GM10847 (cell line): ENCODE measurements around the gene TXNDC12.

Source experiments
- POLR2A ChIP-seq: IDR thresholded peaks from 2 replicates; pipeline ENCODE4 v1.6.1; 2011; ENCODE audit not compliant: insufficient read length; ENCODE audit errors: extremely low read depth

Gene TXNDC12

DNA sequence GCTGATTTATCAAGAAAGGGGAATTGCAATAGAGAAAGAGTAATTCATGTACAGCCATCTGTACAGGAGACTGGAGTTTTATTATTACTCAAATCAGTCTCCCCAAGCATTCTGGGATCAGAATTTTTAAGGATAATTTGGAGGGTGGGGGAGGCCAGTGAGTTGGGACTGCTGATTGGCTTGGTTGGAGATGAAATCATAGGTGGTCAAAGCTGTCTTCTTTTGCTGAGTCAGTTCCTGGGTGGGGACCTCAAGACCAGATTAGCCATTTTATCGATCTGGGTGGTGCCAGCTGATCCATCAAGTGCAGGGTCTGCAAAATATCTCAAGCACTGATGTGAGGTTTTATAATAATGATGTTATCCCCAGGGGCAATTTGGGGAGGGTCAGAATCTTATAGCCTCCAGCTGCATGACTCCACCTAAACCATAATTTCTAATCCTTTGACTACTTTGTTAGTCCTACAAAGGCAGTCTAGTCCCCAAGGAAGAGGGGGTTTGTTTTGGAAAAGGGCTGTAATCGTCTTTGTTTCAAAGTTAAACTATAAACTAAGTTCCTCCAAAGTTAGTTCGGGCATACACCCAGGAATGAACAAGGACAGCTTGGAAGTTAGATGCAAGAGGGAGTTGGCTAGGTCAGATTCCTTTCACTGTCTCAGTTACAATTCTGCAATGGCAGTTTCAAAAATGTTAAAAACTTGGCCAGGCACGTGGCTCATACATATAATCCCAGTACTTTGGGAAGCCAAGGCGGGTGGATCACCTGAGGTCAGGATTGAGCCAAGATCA lies 47.6 kb downstream of the TXNDC12 start:
- no peak for TF ChIP-seq POLR2A

- no peak for TF ChIP-seq POLR2A
Observed at GRCh38 chr1:52003877-52004276, 51.1 kb downstream of the TXNDC12 start.

DNA sequence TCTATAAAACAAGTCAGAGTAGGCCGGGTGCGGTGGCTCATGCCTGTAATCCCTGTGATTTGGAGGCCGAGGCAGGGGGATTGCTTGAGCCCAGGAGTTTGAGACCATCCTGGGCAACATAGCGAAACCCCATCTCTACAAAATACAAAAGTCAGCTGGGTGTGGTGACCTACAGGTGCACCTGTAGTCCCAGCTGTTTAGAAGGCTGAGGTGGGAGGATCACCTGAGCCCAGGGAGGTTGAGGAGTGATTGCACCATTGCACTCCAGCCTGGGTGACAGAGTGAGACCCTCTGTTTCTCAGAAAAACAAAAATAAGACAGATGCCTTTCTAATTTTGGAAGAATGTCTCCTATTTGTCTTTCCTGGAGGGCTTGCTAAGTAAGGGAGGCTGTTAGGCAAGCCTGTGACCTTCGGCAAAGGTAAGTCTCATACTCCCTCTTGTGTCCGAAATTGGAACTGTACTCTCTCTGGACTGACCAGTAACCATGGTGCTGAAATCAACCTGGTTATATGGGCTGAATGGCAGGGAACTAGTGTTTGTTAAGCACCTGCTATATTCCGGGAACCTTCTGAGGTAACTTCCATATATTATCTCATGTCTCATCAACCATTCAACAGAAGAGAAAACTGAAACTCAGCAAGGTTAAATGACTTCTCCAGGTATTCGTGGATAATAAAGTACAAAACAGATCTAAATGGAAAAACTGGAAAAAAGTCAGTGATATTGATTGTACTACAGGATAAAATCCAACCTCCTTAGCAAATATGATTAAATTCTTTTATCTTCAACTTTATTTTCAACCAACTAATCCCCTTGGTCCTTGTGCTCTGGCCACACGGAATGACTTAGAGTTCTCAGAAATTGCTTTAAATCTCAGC lies 52.7 kb downstream of the TXNDC12 start:
- no peak for TF ChIP-seq POLR2A

- no peak for TF ChIP-seq POLR2A
Observed at GRCh38 chr1:51998701-51999100, 56.3 kb downstream of the TXNDC12 start.

- TF ChIP-seq POLR2A: no peak
Observed at GRCh38 chr1:51997974-51998382, 57.0 kb downstream of the TXNDC12 start.

GRCh38 chr1:51990478-51990965 lies 64.5 kb downstream of the TXNDC12 start, which contains the start of gene RAB3B:
RAB3B (minus strand) TSS chr1:51990700; CDS start chr1:51977117, 13,583 bp downstream.
- no peak for TF ChIP-seq POLR2A

GRCh38 chr1:51989582-51990477 lies 65.2 kb downstream of the TXNDC12 start:
- no peak for TF ChIP-seq POLR2A

- TF ChIP-seq POLR2A: no peak
Observed at GRCh38 chr1:51988254-51988653, 66.7 kb downstream of the TXNDC12 start.

DNA sequence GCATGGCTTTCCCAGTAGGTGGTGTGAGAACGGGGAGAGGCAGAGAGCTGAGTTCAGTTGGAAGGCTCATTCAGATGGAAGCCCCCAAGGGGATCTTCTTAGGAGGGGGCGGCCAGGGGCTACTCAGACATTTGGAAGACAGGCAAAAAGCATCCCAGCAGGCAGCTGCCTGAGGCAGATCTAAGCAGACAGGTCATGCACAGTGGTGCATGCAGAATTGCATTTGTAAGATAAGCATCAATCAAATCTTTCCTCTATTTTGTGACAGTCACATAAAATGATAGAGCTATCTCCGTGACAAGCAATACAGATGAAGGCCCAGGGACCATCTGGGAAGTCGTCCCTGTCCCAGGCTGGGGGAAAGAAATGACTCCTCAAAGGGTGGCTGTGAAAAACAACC lies 68.3 kb downstream of the TXNDC12 start:
- TF ChIP-seq POLR2A: no peak

GRCh38 chr1:51982161-51982560 lies 72.8 kb downstream of the TXNDC12 start:
- no peak for TF ChIP-seq POLR2A

GRCh38 chr1:51981555-51981954 lies 73.4 kb downstream of the TXNDC12 start:
- no peak for TF ChIP-seq POLR2A

- no peak for TF ChIP-seq POLR2A
Observed at GRCh38 chr1:51978099-51978498, 76.9 kb downstream of the TXNDC12 start.

- TF ChIP-seq POLR2A: no peak
Observed at GRCh38 chr1:51976846-51977602, 78.0 kb downstream of the TXNDC12 start.
